Left renal pelvis (tissue), 4 donors: Measurements from ENCODE around the gene KIAA0040. TPM values are rescaled to one million over a fixed set of nuclear protein-coding genes. Genes with fewer than 3 reads are reported as not detected.

ENCODE experiments used
- DNase-seq, 4 donors: peaks; one replicate each; pipeline ENCODE4 v3.0.0-alpha.2; 2013; ENCODE audit warnings: low read depth in 4 of 4, low spot score in 3 of 4
- polyA plus RNA-seq, 4 donors: library from polyadenylated mRNA; unstranded; fragments of 120-200 nt; gene quantifications; one replicate each; pipeline ENCODE4 v1.2.1, GENCODE V29; 2013; ENCODE audit not compliant: insufficient read length in 4 of 4

KIAA0040 gene
- polyA plus RNA-seq, 4 donors, result 6.4 to 16.4 (median 14.5) TPM

- DNase-seq, result no peak
Observed at GRCh38 chr1:175145899-175146528, 46.6 kb downstream of the KIAA0040 start.

- no peak for DNase-seq
Observed at GRCh38 chr1:175138579-175138978, 54.0 kb downstream of the KIAA0040 start.

GRCh38 chr1:175137369-175137768 lies 55.2 kb downstream of the KIAA0040 start:
- no peak for DNase-seq

GRCh38 chr1:175136246-175136645 lies 56.3 kb downstream of the KIAA0040 start:
- DNase-seq, result no peak

- DNase-seq, result no peak
Observed at GRCh38 chr1:175134500-175134899, 58.1 kb downstream of the KIAA0040 start.

GRCh38 chr1:175133673-175134435 lies 58.7 kb downstream of the KIAA0040 start:
- DNase-seq, result no peak

GRCh38 chr1:175132436-175132835 lies 60.1 kb downstream of the KIAA0040 start:
- no peak for DNase-seq

- no peak for DNase-seq
Observed at GRCh38 chr1:175131095-175131494, 61.5 kb downstream of the KIAA0040 start.

- no peak for DNase-seq
Observed at GRCh38 chr1:175130649-175131045, 61.9 kb downstream of the KIAA0040 start.

GRCh38 chr1:175129997-175130648 lies 62.5 kb downstream of the KIAA0040 start:
- no peak for DNase-seq

- DNase-seq, result no peak
Observed at GRCh38 chr1:175129644-175129996, 63.0 kb downstream of the KIAA0040 start.

GRCh38 chr1:175129182-175129581 lies 63.4 kb downstream of the KIAA0040 start:
- DNase-seq, result no peak

- DNase-seq, result no peak
Observed at GRCh38 chr1:175128523-175128922, 64.1 kb downstream of the KIAA0040 start.

- DNase-seq, result no peak
Observed at GRCh38 chr1:175127565-175127964, 65.0 kb downstream of the KIAA0040 start.

GRCh38 chr1:175126347-175126746 lies 66.2 kb downstream of the KIAA0040 start:
- no peak for DNase-seq

- no peak for DNase-seq
Observed at GRCh38 chr1:175124861-175125260, 67.7 kb downstream of the KIAA0040 start.

- DNase-seq, result no peak
Observed at GRCh38 chr1:175120511-175120910, 72.1 kb downstream of the KIAA0040 start.

GRCh38 chr1:175118375-175119367 lies 73.9 kb downstream of the KIAA0040 start:
- DNase-seq, result no peak

- no peak for DNase-seq
Observed at GRCh38 chr1:175116903-175117302, 75.7 kb downstream of the KIAA0040 start.

- DNase-seq, result no peak
Observed at GRCh38 chr1:175116210-175116798, 76.3 kb downstream of the KIAA0040 start.
